Stimulated activated CD8-positive, alpha-beta memory T cell treated with anti-CD3 and anti-CD28 coated beads, Interleukin-15, amount 100 ng/mL, for 1 hour (primary cell): ENCODE data around the gene DONSON.

Experiments
- DNase-seq: peaks from one replicate; pipeline ENCODE4 v3.0.0-alpha.2; 2020; ENCODE audit warnings: low read depth

Gene DONSON

GRCh38 chr21:33562389-33562788 lies 26.1 kb downstream of the DONSON start:
- no peak for DNase-seq

- DNase-seq, result no peak
Observed at GRCh38 chr21:33561373-33561772, 27.1 kb downstream of the DONSON start.

- no peak for DNase-seq
Observed at GRCh38 chr21:33560965-33561364, 27.5 kb downstream of the DONSON start.

DNA sequence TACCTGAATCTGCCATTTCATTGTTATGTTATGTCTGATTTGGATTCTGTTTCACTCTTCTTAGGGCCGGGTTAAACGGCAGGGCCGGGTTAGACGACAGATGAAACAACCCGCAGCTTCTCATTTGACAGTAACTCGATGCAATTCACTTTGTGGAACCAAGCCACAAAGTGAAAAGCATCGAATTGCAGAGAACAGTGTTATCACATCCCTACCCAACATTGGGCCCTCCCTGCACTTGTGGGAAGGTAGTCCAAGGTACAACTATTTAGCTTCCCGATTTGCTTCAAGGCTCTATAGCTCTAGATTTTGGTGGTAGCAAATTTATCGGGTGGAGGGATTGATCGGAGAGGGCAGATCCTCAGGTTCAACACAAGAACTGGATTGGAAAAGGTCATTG lies 28.7 kb downstream of the DONSON start:
- DNase-seq, result no peak

DNA sequence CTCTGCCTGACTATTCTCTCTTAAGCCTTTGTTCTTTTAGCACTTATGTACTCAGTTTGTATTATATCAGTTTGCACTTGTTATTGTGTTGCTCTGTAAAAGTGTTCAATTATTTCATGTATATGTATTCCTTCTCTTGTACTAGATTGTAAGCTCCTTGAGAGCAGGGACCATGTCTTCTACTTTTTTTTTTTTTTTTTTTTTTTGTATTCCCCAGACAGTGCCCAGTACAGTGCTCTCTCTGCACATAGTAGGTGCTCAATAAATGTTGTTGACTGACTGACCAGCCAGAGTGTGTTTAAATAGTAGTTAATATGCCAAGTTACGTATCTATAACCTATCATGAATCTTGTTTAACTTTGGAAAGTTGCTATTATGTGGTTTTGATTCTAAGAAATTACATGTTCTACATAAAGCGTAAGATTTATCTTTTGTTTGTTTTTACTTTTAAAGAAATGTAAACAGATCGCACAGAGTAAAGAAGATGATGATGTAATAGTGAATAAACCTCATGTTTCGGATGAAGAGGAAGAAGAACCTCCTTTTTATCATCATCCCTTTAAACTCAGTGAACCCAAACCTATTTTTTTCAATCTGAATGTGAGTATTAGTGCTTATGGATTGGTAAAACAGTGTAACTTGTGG lies 29.6 kb downstream of the DONSON start:
- DNase-seq, result no peak

DNA sequence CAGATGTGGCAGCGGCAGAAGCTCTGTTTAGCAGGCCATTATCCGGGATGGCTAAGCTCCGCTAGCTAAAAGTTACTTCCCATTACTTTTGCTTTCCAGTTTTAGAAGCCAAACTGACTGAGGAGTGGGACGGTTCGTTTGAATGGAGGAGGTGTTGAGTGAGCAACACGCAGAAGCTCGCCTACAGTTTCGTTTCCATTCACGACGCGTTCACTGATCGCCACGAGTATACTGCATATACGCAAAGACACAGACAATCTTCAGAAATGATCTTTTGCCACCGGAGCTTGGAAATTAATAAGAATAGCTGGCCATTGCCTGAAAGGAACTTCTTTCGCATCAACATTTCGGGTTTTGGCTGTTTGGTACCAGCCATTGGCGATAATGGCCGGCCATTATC lies 31.0 kb downstream of the DONSON start:
- no peak for DNase-seq

DNA sequence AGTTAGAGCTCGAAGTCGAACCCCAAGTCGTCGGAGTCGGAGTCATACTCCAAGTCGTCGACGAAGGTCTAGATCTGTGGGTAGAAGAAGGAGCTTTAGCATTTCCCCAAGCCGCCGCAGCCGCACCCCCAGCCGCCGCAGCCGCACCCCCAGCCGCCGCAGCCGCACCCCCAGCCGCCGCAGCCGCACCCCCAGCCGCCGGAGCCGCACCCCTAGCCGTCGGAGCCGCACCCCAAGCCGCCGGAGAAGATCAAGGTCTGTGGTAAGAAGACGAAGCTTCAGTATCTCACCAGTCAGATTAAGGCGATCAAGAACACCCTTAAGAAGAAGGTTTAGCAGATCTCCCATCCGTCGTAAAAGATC lies 33.5 kb downstream of the DONSON start:
- DNase-seq, result no peak

GRCh38 chr21:33554236-33554981 lies 34.1 kb downstream of the DONSON start:
- DNase-seq, result no peak

GRCh38 chr21:33552999-33553598 lies 35.4 kb downstream of the DONSON start:
- no peak for DNase-seq

DNA sequence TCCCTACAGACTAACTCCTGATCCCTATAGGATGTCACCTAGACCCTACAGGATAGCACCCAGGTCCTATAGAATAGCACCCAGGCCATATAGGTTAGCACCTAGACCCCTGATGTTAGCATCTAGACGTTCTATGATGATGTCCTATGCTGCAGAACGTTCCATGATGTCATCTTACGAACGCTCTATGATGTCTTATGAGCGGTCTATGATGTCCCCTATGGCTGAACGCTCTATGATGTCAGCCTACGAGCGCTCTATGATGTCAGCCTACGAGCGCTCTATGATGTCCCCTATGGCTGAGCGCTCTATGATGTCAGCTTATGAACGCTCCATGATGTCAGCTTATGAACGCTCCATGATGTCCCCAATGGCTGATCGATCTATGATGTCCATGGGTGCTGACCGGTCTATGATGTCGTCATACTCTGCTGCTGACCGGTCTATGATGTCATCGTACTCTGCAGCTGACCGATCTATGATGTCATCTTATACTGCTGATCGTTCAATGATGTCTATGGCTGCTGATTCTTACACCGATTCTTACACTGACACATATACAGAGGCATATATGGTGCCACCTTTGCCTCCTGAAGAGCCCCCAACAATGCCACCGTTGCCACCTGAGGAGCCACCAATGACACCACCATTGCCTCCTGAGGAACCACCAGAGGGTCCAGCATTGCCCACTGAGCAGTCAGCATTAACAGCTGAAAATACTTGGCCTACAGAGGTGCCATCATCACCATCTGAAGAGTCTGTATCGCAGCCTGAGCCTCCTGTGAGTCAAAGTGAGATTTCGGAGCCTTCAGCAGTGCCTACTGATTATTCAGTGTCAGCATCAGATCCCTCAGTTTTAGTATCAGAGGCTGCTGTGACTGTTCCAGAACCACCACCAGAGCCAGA lies 36.1 kb downstream of the DONSON start:
- DNase-seq, result no peak

GRCh38 chr21:33551664-33552063 lies 36.8 kb downstream of the DONSON start:
- no peak for DNase-seq

- DNase-seq, result no peak
Observed at GRCh38 chr21:33550772-33551660, 37.5 kb downstream of the DONSON start.

DNA sequence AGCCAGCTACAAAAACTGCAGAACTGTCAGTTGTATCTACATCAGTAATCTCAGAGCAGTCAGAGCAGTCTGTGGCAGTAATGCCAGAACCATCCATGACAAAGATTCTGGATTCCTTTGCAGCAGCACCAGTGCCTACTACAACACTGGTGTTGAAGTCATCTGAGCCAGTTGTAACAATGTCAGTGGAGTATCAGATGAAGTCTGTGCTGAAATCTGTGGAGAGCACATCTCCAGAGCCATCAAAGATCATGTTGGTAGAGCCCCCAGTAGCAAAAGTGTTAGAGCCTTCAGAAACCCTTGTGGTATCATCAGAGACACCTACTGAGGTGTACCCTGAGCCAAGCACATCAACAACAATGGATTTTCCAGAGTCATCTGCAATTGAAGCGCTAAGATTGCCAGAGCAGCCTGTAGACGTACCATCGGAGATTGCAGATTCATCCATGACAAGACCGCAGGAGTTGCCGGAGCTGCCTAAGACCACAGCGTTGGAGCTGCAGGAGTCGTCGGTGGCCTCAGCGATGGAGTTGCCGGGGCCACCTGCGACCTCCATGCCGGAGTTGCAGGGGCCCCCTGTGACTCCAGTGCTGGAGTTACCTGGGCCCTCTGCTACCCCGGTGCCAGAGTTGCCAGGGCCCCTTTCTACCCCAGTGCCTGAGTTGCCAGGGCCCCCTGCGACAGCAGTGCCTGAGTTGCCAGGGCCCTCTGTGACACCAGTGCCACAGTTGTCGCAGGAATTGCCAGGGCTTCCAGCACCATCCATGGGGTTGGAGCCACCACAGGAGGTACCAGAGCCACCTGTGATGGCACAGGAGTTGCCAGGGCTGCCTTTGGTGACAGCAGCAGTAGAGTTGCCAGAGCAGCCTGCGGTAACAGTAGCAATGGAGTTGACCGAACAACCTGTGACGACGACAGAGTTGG lies 38.4 kb downstream of the DONSON start:
- no peak for DNase-seq

DNA sequence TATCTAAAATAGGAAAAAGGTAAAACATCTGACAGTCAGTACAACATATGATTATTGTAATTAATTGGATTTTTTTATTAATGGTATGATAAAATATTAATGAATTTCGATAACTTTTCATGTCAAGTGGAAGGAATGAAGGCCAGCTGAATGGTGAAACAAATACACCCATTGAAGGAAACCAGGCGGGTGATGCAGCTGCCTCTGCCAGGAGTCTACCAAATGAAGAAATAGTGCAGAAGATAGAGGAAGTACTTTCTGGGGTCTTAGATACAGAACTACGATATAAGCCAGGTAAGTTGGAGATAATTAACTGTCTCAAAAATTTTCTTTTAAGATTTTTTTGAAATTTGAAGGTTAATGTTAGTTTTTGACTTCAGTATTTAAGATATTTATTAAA lies 42.4 kb downstream of the DONSON start:
- DNase-seq, result no peak

DNA sequence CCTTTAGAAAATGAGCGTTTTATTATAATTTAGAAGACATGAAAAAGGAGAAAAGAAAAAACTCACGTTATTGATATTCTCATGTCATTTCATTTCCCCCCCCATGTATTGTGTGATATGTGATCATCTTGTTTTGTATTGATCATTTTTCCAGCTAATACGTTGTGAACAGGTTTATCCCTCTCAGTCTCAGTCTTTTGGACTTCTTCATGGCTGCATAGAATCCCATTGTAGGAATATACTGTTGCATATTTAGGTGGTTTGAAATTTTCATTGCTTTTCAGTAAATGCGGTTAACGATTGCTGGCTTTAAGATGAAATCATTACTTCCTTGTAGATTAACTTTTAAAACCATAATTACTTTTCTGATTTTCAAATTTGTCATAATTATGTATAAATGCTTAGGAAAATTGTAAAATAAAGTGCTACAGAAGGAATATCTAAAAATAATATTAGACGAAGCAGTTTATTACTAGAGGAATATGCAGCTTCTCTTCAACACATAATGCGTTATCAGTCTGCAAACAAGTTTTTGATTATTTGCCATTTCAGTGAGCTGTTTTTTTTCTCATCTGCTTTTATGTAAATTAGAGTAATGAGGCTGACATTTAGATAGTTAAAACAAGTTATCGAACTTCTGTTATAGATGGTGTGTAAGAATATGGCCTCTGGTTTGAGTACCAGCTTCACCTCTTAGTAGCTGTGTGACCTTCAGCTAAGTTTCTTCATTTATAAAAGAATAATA lies 43.9 kb downstream of the DONSON start:
- no peak for DNase-seq

- DNase-seq, result no peak
Observed at GRCh38 chr21:33543505-33544129, 44.9 kb downstream of the DONSON start.

DNA sequence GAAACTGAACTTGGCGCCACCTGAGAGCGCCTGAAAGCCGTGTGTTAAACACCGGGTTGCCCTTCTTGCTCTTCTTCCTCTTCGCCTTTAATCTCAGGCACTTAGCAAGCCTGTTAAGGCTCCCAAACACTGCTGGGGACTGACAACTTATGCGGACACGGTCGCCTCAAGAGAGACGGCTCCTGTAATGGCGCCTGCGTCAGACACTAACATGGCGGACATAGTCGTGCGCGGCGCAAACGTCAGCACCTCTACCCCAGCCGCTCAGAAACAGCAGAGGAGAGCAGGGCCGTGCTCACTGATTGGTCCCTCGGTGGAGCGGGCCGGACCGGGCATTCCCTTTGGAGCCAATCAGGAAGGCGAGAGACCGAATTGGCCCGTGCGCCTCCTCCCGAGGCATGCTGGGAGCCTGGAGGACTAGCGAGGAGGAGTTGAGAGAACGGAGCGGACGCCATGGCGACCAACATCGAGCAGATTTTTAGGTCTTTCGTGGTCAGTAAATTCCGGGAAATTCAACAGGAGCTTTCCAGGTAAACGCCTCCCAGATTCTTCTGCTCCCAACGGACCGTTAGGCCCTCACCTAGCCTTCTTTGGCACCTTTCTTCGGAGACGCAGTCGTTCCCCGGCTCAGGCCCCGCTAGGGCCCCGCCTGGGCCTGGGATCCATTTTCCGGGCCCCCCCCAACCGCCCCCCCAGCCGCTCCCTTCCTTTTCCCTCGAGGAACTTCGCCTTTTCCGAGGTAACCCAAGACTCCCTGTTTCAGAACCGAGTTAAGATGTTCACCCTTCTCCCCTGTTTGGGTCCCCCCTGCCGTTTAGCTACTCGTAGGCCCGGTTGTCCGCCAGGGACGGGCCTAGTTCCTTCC lies 45.6 kb downstream of the DONSON start, which contains the start of gene SON:
Gene SON (plus strand): TSS at position 399 of the 865 bp plus-strand sequence. CDS start 55 bp downstream, at position 454.
- DNase-seq, result peak; percentile 91
